ENCODE data around the gene NEK7. TPM values are rescaled to one million over a fixed set of nuclear protein-coding genes. Genes with fewer than 3 reads are reported as not detected.

Gene NEK7
- total RNA-seq, 1 experiment from 2014 or later: 51.1 TPM

DNA sequence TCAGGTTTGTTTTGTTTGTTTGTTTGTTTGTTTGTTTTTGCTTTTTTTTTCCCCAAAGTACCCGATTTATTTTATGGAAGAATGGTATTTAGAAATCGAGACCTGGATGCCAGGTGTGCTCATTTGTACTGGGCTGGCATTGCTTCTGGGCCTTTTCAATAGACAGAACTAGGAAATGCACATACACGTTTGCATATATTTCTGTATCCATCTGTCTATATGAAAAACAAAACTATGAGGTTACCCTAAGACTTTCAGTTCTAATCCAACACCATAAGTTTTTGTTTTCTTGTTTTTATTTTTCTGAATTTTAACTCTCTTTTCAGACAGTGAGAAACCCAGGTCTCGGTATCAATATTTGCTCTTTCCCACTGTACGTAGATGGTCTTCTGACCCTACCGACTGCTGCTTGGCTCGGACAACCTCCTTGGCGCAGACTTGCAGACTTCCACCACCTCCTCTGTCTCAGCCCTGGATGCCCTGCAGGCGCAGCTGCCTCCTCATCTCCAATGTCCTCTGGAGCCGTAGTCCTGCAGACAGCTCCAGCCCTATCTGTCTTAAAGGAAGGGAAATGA lies 171.7 kb downstream of the NEK7 start:
- Mint-ChIP-seq H3K4me1 (ENCODE audit: insufficient read depth, unreplicated experiment) (peaks cover 7% of the 10 kb centered on the region), H3K27me3 (ENCODE audit: insufficient read depth, unreplicated experiment) (no peaks in the 10 kb centered on the region), H3K36me3 (ENCODE audit: insufficient read depth, unreplicated experiment) (peaks cover 12% of the 10 kb centered on the region), H3K9me3 (ENCODE audit: unreplicated experiment) (peaks cover 11% of the 10 kb centered on the region), H3K4me3 (ENCODE audit: unreplicated experiment) (no peak overlapping the region), H3K27ac (ENCODE audit: low read depth, unreplicated experiment) (no peak overlapping the region)
- intact Hi-C loops (cut with micrococcal nuclease): no loop called here
- ChIA-PET CTCF (interaction anchor here (0.6 kb wide), 1 partner anchor 130 kb away, joined by 3 read pairs; no protein-coding TSS in a partner anchor), POLR2A (interaction anchor here (0.6 kb wide), 1 partner anchor 882 kb away, joined by 7 read pairs; no protein-coding TSS in a partner anchor)
- no TSS peak for BruUV-seq (replicated peaks)
- TF ChIP-seq, protein P1, sequence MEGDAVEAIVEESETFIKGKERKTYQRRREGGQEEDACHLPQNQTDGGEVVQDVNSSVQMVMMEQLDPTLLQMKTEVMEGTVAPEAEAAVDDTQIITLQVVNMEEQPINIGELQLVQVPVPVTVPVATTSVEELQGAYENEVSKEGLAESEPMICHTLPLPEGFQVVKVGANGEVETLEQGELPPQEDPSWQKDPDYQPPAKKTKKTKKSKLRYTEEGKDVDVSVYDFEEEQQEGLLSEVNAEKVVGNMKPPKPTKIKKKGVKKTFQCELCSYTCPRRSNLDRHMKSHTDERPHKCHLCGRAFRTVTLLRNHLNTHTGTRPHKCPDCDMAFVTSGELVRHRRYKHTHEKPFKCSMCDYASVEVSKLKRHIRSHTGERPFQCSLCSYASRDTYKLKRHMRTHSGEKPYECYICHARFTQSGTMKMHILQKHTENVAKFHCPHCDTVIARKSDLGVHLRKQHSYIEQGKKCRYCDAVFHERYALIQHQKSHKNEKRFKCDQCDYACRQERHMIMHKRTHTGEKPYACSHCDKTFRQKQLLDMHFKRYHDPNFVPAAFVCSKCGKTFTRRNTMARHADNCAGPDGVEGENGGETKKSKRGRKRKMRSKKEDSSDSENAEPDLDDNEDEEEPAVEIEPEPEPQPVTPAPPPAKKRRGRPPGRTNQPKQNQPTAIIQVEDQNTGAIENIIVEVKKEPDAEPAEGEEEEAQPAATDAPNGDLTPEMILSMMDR (IDR thresholded peaks at IDR 0.05; ENCODE audit: unreplicated experiment): no peak
- no peak for DNase-seq (ENCODE audit: unreplicated experiment)

GRCh38 chr1:198330982-198331615 lies 174.3 kb downstream of the NEK7 start:
- H3K27me3 Mint-ChIP-seq (ENCODE audit: insufficient read depth, unreplicated experiment): no peaks in the 10 kb centered on the region
- H3K4me3 Mint-ChIP-seq (ENCODE audit: unreplicated experiment): no peak overlapping the region
- no peaks in the 10 kb centered on the region for H3K36me3 Mint-ChIP-seq (ENCODE audit: insufficient read depth, unreplicated experiment)

DNA sequence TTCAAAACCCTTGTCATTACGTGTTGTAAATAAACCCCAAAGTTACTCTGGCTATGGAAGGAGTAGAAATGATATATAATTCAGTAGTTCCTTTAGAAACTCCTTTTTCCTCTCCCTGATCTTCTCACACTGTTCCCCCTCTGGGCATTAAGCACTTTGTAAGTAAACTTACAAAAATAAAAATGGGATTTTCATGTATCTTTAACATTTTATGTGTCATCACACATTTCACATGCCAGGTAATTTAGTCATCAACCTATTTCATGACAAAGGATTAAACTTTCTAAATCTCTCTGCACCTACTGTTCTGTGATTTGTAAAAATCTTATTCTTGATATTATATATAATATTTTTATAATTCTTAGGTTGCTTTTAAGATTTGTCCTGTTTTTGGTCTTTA lies 176.9 kb downstream of the NEK7 start:
- peak overlapping the region; percentile 57 for H3K27ac Mint-ChIP-seq (ENCODE audit: low read depth, unreplicated experiment)
- CTCF ChIA-PET: interaction anchor here (0.8 to 1.6 kb wide), 2 partner anchors 11 to 55 kb away, joined by 3 to 4 read pairs; no protein-coding TSS in a partner anchor
- H3K36me3 Mint-ChIP-seq (ENCODE audit: insufficient read depth, unreplicated experiment): no peaks in the 10 kb centered on the region
- intact Hi-C loops (cut with micrococcal nuclease): no loop called here
- no TSS peak for BruUV-seq (replicated peaks)
- TF ChIP-seq, protein P1 (IDR thresholded peaks at IDR 0.05; ENCODE audit: unreplicated experiment): no peak
- H3K27me3 Mint-ChIP-seq (ENCODE audit: insufficient read depth, unreplicated experiment): no peaks in the 10 kb centered on the region
- no peaks in the 10 kb centered on the region for H3K9me3 Mint-ChIP-seq (ENCODE audit: unreplicated experiment)
- H3K4me3 Mint-ChIP-seq (ENCODE audit: unreplicated experiment): no peak overlapping the region
- peak; percentile 45 for DNase-seq (ENCODE audit: unreplicated experiment)
- peaks cover 17% of the 10 kb centered on the region for H3K4me1 Mint-ChIP-seq (ENCODE audit: insufficient read depth, unreplicated experiment)
- POLR2A ChIA-PET: interaction anchor here (0.9 to 2.9 kb wide), 8 partner anchors 9 to 177 kb away, joined by 3 to 26 read pairs (median 4); partner anchors contain the start of gene NEK7

More at GRCh38 chr1:198330982-198331615, 174.3 kb downstream of the NEK7 start:
- no TSS peak for BruUV-seq (replicated peaks)
- TF ChIP-seq, protein P1 (IDR thresholded peaks at IDR 0.05; ENCODE audit: unreplicated experiment): no peak
- H3K9me3 Mint-ChIP-seq (ENCODE audit: unreplicated experiment): no peaks in the 10 kb centered on the region
- peaks cover 17% of the 10 kb centered on the region for H3K4me1 Mint-ChIP-seq (ENCODE audit: insufficient read depth, unreplicated experiment)
- H3K27ac Mint-ChIP-seq (ENCODE audit: low read depth, unreplicated experiment): no peak overlapping the region
- no peak for DNase-seq (ENCODE audit: unreplicated experiment)
- intact Hi-C loops (cut with micrococcal nuclease): no loop called here
- POLR2A ChIA-PET: interaction anchor here (0.7 to 1.5 kb wide), 3 partner anchors 9 to 428 kb away, joined by 3 read pairs; no protein-coding TSS in a partner anchor
- CTCF ChIA-PET: no interaction called here

DNA sequence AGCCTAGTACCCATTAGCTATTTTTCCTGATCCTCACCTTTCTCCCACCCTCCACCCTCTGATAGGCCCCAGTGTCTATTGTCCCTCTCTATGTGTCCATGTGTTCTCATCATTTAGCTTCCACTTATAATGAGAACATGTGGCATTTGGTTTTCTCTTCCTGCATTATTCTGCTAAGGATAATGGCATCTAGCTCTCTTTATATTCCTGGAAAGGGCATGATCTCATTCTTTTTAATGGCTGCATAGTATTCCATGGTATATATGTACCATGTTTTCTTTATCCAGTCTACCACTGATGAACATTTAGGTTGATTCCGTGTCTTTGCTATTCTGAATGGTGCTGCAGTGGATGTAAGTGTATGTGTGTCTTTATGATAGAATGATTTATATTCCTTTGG lies 178.9 kb downstream of the NEK7 start:
- DNase-seq (ENCODE audit: unreplicated experiment): no peak
- no peaks in the 10 kb centered on the region for H3K27me3 Mint-ChIP-seq (ENCODE audit: insufficient read depth, unreplicated experiment)
- H3K4me3 Mint-ChIP-seq (ENCODE audit: unreplicated experiment): no peak overlapping the region
- H3K27ac Mint-ChIP-seq (ENCODE audit: low read depth, unreplicated experiment): no peak overlapping the region
- ChIA-PET CTCF (no interaction called here), POLR2A (interaction anchor here (0.6 to 2.9 kb wide), 6 partner anchors 10 to 884 kb away, joined by 3 to 26 read pairs (median 3); no protein-coding TSS in a partner anchor)
- no peaks in the 10 kb centered on the region for H3K36me3 Mint-ChIP-seq (ENCODE audit: insufficient read depth, unreplicated experiment)
- H3K4me1 Mint-ChIP-seq (ENCODE audit: insufficient read depth, unreplicated experiment): peaks cover 17% of the 10 kb centered on the region
- TF ChIP-seq, protein P1 (IDR thresholded peaks at IDR 0.05; ENCODE audit: unreplicated experiment): no peak
- no peaks in the 10 kb centered on the region for H3K9me3 Mint-ChIP-seq (ENCODE audit: unreplicated experiment)
- BruUV-seq (replicated peaks): no TSS peak
- intact Hi-C loops (cut with micrococcal nuclease): no loop called here

Measured in MCF 10A (cell line).